Measurements from ENCODE around the gene TTN. TPM values are rescaled to one million over a fixed set of nuclear protein-coding genes. Genes with fewer than 3 reads are reported as not detected.

The TTN gene
- total RNA-seq, 1 experiment from 2014 or later, result 0.05 TPM

- CTCF ChIA-PET, result no interaction called here
- TF ChIP-seq POLR2A (IDR thresholded peaks at IDR 0.05; ENCODE audit: borderline replicate concordance, extremely low read depth, insufficient read depth, insufficient read length) (no peak), ZNF274 (IDR thresholded peaks at IDR 0.05; ENCODE audit: low read depth, low read length) (no peak), CEBPB (IDR thresholded peaks at IDR 0.05; ENCODE audit: low read depth) (no peak), SRF (IDR thresholded peaks at IDR 0.05; ENCODE audit: low read depth) (no peak)
- TF ChIP-seq, protein P1, sequence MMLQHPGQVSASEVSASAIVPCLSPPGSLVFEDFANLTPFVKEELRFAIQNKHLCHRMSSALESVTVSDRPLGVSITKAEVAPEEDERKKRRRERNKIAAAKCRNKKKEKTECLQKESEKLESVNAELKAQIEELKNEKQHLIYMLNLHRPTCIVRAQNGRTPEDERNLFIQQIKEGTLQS (IDR thresholded peaks at IDR 0.05), result no peak
- no peak for ATAC-seq
These were observed 680 bp downstream of the TTN start for GRCh38 chr2:178806543-178806942.

GRCh38 chr2:178805457-178805856 lies 1.8 kb downstream of the TTN start:
- no peak overlapping the region for H3K4me3 ChIP-seq (replicated peaks in 1 of 2; ENCODE audit: low read depth in 1 of 2, low read length in 2 of 2)
- CTCF ChIA-PET, result no interaction called here
- intact Hi-C loops (cut with micrococcal nuclease), result no loop called here
- H3K4me2 ChIP-seq (ENCODE audit: low read length), result no peak overlapping the region
- no peak overlapping the region for H2AFZ ChIP-seq (ENCODE audit: low read depth, low read length, poor library complexity, severe bottlenecking)
- H3K9me2 ChIP-seq (ENCODE audit: insufficient read depth), result no peaks in the 10 kb centered on the region
- H3K27ac ChIP-seq (ENCODE audit: low read depth, low read length), result no peak overlapping the region
- H3K79me2 ChIP-seq (ENCODE audit: insufficient read depth, low read length), result no peaks in the 10 kb centered on the region
- DNase-seq (ENCODE audit: low read depth, low spot score), result no peak
- POLR2A ChIA-PET, result no interaction called here
- no peaks in the 10 kb centered on the region for H4K20me1 ChIP-seq (ENCODE audit: insufficient read depth)
- H3K9ac ChIP-seq (ENCODE audit: low read length), result no peak overlapping the region
- H3K27me3 ChIP-seq (ENCODE audit: insufficient read depth, low read length), result no peaks in the 10 kb centered on the region
- RAD21 ChIA-PET (ENCODE audit: low non-redundant PET in 1 of 2, low total read pairs in 2 of 2, uncharacterized antibody in 2 of 2, unreplicated experiment in 2 of 2), result no interaction called here
- no peaks in the 10 kb centered on the region for H3K36me3 ChIP-seq (ENCODE audit: control insufficient read depth in 1 of 2, insufficient read depth in 2 of 2, low read length in 2 of 2)
- no TSS peak for BruUV-seq (replicated peaks)
- no peak for ATAC-seq
- TF ChIP-seq SIN3A (IDR thresholded peaks at IDR 0.05; ENCODE audit: low read depth) (no peak), ZFX (IDR thresholded peaks at IDR 0.05) (no peak)
- no peaks in the 10 kb centered on the region for H3K4me1 ChIP-seq (ENCODE audit: control insufficient read depth in 1 of 2, insufficient read depth in 2 of 2, low read length in 2 of 2)
- no peaks in the 10 kb centered on the region for H3K9me3 ChIP-seq (ENCODE audit: control insufficient read depth in 1 of 2, insufficient read depth in 1 of 2, low read depth in 1 of 2, low read length in 2 of 2)

More at GRCh38 chr2:178806543-178806942, 680 bp downstream of the TTN start:
- Histone ChIP-seq H3K4me2 (ENCODE audit: low read length) (no peak overlapping the region), H4K20me1 (ENCODE audit: insufficient read depth) (no peaks in the 10 kb centered on the region), H3K27ac (ENCODE audit: low read depth, low read length) (no peak overlapping the region), H2AFZ (ENCODE audit: low read depth, low read length, poor library complexity, severe bottlenecking) (no peak overlapping the region), H3K4me1 (ENCODE audit: control insufficient read depth in 1 of 2, insufficient read depth in 2 of 2, low read length in 2 of 2) (no peaks in the 10 kb centered on the region), H3K27me3 (ENCODE audit: insufficient read depth, low read length) (no peaks in the 10 kb centered on the region), H3K36me3 (ENCODE audit: control insufficient read depth in 1 of 2, insufficient read depth in 2 of 2, low read length in 2 of 2) (no peaks in the 10 kb centered on the region), H3K9me3 (ENCODE audit: control insufficient read depth in 1 of 2, insufficient read depth in 1 of 2, low read depth in 1 of 2, low read length in 2 of 2) (no peaks in the 10 kb centered on the region), H3K79me2 (ENCODE audit: insufficient read depth, low read length) (no peaks in the 10 kb centered on the region), H3K9me2 (ENCODE audit: insufficient read depth) (no peaks in the 10 kb centered on the region), H3K9ac (ENCODE audit: low read length) (no peak overlapping the region), H3K4me3 (replicated peaks in 1 of 2; ENCODE audit: low read depth in 1 of 2, low read length in 2 of 2) (no peak overlapping the region)
- intact Hi-C loops (cut with micrococcal nuclease), result no loop called here
- ChIA-PET POLR2A (no interaction called here), RAD21 (ENCODE audit: low non-redundant PET in 1 of 2, low total read pairs in 2 of 2, uncharacterized antibody in 2 of 2, unreplicated experiment in 2 of 2) (no interaction called here)
- no peak for DNase-seq (ENCODE audit: low read depth, low spot score)
- no TSS peak for BruUV-seq (replicated peaks)

Data from HCT116 (cell line).